NCI-H1694 treated with DMSO at 0.1 percent for 48 hours (cell line): ENCODE measurements around the gene LHPP.

Experiments
- DNase-seq: peaks from one replicate; lab custom pipeline; 2025; lab: John Stamatoyannopoulos, UW

Gene LHPP

GRCh38 chr10:124644771-124645415 is 183.3 kb downstream of the LHPP start:
- no peak for DNase-seq

DNA sequence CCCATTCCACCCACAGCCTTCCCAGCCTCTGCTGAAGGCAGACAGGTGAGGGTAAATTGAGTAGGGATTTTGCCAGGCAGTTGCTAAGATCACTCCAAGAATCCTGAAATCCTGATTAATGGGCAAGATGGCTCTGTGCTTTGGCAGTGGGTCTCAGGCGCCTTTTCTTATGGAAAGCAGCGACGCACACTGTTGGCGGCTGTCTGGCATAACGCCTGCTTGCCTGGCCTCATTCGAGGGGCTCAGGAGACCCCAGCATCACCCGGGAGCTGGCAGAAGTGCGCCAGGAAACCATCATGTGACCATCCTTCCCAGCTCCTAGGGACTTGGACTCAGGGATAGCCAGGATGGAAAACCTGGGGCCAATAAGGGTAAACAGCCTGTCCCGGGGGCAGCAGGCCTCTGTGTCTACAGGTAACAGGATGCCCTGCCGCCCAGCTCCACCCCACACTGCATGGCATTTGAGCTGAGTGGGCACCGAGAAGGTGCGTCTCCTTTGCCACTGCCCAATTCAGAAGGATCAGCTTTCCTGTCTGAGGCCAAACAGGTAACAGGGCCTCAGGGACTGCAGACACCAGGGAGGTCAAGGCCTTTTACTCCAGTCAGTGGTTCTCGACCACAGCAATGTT is 184.0 kb downstream of the LHPP start:
- DNase-seq: no peak

- DNase-seq: no peak
These were observed 185.1 kb downstream of the LHPP start for GRCh38 chr10:124646483-124647352.

GRCh38 chr10:124647421-124648130 is 186.0 kb downstream of the LHPP start:
- DNase-seq: no peak

DNA sequence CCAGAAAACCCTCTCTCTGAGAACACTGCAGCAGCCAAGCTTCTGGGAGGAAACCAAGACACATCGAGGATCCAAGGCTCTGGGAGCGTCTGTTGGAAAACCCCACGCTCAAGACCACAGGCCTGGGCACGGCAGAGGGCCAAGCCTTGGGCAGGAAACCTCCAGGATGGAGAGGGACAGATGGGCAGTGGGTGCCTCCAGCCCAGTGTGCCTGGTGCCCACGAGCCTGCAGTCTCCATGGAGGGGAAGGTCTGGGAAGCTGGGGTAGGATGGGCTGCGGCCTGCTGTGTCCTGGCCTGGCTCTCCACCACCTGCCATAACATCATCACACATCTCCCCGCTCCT is 186.5 kb downstream of the LHPP start:
- no peak for DNase-seq

- DNase-seq: no peak
These were observed 187.1 kb downstream of the LHPP start for GRCh38 chr10:124648738-124649137.

GRCh38 chr10:124649214-124649613 is 187.6 kb downstream of the LHPP start:
- DNase-seq: no peak

- no peak for DNase-seq
These were observed 188.6 kb downstream of the LHPP start for GRCh38 chr10:124650263-124650662.

- no peak for DNase-seq
These were observed 189.3 kb downstream of the LHPP start for GRCh38 chr10:124650820-124651401.

GRCh38 chr10:124651402-124651891 is 189.8 kb downstream of the LHPP start:
- no peak for DNase-seq

DNA sequence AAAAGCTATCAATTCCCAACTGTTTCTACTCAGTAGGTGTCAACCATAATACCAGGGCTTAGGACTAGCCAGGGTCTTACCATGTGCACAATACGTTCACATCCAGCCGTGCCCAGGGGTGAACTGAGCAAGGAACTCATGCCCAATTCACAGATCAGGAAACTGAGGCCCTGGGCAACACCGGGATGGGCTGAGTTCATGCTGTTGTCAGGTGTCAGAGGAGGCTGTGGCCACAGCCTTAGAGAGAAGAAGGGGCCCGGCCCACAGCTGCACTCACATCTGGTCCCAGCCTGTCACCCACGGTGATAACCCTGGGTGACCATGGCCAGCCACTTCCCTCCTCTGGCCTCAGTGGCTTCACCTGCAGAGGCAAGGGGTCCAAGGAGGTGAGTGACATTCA is 190.6 kb downstream of the LHPP start:
- DNase-seq: no peak

- DNase-seq: no peak
These were observed 191.1 kb downstream of the LHPP start for GRCh38 chr10:124652701-124653100.

- no peak for DNase-seq
These were observed 191.7 kb downstream of the LHPP start for GRCh38 chr10:124653311-124653710.

DNA sequence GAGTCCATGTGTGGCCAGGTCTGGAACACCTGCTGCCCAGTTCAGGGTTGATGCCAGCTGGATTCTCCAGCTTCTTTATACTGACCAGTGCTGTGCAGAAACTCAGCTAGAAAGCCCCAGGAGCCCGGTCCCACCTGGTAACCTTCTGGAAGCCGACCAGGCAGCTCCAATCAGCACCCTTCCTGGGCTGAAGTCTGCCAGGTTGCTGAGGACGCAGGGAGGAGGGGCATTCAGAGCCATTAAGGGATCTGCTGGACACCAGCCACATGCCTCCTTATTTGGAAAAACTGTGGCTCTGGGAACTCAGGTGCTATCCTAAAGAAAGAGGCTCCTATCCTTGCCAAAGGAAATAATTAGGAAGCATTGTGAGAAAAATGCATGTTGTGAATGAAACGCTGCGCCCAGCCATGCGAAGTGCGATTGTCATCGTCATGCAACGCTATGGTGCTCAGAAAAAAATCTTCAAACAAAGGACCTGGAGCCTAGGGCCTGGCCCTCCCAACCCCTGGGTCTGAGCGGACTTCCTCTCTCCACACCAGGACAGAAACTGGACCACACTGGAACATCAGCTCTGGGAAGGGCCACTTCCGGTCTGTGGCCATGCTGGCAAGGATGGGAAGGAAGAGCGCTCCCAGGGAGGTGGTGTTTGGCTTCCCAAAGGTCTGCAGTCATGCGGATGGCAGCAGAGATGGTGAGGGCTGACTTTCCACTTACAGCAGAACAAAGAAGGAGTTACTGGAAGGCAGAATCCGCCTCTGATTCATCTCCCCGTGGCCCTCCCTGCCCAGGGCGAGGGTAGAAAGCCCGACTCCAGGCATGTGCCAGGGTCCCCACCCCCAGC is 192.4 kb downstream of the LHPP start:
- DNase-seq: no peak

DNA sequence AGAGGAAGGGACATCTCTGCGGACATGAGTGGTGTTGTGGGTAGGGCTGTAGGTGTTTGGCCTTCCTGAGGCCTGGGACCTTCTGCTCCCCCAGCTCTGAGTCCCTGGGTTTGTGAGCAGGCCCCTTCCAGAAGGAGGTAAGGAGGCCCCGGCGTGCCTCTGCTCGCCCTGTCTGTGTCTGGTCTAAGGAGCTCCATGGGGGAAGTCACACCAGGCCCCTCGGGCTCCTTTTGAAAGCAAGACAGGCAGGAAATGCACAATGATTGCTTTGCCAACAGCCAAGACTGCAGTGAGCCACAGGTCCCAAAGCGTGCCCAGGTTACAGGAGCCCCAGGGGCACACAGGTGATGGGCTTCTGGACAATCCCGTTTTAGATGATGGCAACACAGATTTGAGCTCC is 193.1 kb downstream of the LHPP start:
- DNase-seq: no peak

- DNase-seq: no peak
These were observed 193.8 kb downstream of the LHPP start for GRCh38 chr10:124655191-124656112.

- DNase-seq: no peak
These were observed 194.5 kb downstream of the LHPP start for GRCh38 chr10:124656113-124656490.

- no peak for DNase-seq
These were observed 194.9 kb downstream of the LHPP start for GRCh38 chr10:124656541-124656940.

GRCh38 chr10:124657806-124658205 is 196.2 kb downstream of the LHPP start:
- DNase-seq: no peak
